Measurements from ENCODE around the gene POM121.
"Not testable (repeated sequence)": the region's sequence is repeated elsewhere in the genome, so short reads cannot be mapped to it uniquely, and the experiment has no call there.

- not testable (repeated sequence) for TF ChIP-seq CTCF, EP300, POLR2A (IDR thresholded peaks at IDR 0.05)
Measured at GRCh38 chr7:72949276-72949675, 24.4 kb downstream of the POM121 start.

Measured in tibial nerve (tissue), 4 donors.